ENCODE measurements around the gene AIFM2. TPM values are rescaled to one million over a fixed set of nuclear protein-coding genes. Genes with fewer than 3 reads are reported as not detected.

The AIFM2 gene
- total and polyA plus RNA-seq, 9 of the 15 experiments (the other 6 are each of a cell fraction or from before 2014, with no cell fraction given): 2.7 to 14.1 (median 9.2) TPM

DNA sequence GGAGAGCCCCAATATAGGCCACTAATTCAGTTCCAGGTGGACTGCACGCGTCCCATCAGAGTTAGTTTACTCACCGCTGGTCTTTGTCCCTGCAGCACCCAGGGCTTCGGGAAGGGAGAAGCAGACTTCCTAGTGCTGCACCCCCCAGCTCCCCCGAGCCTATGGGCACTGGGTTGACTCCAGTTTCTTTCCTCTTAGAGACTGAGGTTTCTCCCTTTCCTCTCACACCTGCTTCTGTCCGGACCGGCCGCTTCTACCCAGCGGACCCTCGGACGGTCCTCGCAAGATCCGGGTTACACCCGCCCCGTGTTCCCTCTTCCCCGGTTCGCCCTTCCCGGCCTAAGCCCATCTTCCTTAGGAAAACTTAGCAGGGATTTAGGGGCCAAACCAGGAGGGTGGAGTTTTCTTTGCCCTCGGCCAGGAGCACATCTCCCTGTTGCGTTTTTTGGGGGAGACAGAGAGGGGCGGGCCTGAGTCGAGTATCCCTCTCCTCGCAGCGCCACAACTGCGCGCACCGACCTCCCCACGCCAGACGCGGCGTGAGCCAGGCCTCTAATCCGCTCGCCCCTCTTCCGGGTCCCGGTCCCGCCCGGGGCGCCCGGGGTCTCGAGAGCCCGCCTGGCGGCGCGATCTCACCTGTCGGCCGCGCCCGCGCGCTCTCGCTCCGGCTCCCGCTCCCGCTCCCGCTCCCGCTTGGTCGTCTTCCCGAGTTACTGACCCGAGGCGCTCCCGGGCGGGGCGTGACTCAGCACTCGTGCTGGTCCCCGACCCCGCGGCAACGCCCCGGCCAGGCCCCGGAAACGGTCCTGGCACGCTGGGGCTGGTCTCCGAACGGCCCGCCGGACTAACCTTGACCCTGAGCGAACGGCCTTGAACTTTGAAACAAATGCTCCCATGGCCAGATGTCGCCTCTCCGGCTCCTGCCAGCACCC is at the start of gene AIFM2 (continued):
- TF ChIP-seq, protein P1, sequence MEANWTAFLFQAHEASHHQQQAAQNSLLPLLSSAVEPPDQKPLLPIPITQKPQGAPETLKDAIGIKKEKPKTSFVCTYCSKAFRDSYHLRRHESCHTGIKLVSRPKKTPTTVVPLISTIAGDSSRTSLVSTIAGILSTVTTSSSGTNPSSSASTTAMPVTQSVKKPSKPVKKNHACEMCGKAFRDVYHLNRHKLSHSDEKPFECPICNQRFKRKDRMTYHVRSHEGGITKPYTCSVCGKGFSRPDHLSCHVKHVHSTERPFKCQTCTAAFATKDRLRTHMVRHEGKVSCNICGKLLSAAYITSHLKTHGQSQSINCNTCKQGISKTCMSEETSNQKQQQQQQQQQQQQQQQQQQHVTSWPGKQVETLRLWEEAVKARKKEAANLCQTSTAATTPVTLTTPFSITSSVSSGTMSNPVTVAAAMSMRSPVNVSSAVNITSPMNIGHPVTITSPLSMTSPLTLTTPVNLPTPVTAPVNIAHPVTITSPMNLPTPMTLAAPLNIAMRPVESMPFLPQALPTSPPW (CRISPR knock-in tag; IDR thresholded peaks at IDR 0.05): peak; percentile 27; the same call in 1 of the 2 replicates
- peak; percentile 76; the same call in 1 of the 2 replicates for TF ChIP-seq SMAD4 (CRISPR knock-in tag; conservative IDR thresholded peaks at IDR 0.05)
- no peak for TF ChIP-seq ZNF780A (CRISPR knock-in tag; IDR thresholded peaks at IDR 0.05)
- 0 out of 4 replicates have a peak, but pooled peaks of 1 of the 2 experiments have one; percentile 31 for TF ChIP-seq NONO (IDR thresholded peaks at IDR 0.05; ENCODE audit: low read depth in 2 of 2, low read length in 1 of 2)
- peak; percentile 67 for TF ChIP-seq FOSL1 (tag; conservative IDR thresholded peaks at IDR 0.05)
- no peak for TF ChIP-seq STAG1 (CRISPR knock-in tag; IDR thresholded peaks at IDR 0.05; ENCODE audit: borderline replicate concordance)
- no peak for TF ChIP-seq MCM2 (IDR thresholded peaks at IDR 0.05; ENCODE audit: low read depth)
- no peak for TF ChIP-seq ZBED1 (IDR thresholded peaks at IDR 0.05)
- TF ChIP-seq FUS (optimal IDR thresholded peaks at IDR 0.05; ENCODE audit: low read depth, low read length): peak; percentile 25
- TF ChIP-seq, protein P2, sequence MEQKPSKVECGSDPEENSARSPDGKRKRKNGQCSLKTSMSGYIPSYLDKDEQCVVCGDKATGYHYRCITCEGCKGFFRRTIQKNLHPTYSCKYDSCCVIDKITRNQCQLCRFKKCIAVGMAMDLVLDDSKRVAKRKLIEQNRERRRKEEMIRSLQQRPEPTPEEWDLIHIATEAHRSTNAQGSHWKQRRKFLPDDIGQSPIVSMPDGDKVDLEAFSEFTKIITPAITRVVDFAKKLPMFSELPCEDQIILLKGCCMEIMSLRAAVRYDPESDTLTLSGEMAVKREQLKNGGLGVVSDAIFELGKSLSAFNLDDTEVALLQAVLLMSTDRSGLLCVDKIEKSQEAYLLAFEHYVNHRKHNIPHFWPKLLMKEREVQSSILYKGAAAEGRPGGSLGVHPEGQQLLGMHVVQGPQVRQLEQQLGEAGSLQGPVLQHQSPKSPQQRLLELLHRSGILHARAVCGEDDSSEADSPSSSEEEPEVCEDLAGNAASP (IDR thresholded peaks at IDR 0.05): no peak
- peak; percentile 89 for TF ChIP-seq RBFOX2 (IDR thresholded peaks at IDR 0.05; ENCODE audit: low read depth, low read length)
- peak; percentile 79 for TF ChIP-seq CXXC5 (CRISPR knock-in tag; IDR thresholded peaks at IDR 0.05)
- TF ChIP-seq RFX7 (CRISPR knock-in tag; IDR thresholded peaks at IDR 0.05): no peak
- no peak for TF ChIP-seq ILK (tag; IDR thresholded peaks at IDR 0.05; ENCODE audit: borderline replicate concordance, low read depth)
- TF ChIP-seq, protein P3, sequence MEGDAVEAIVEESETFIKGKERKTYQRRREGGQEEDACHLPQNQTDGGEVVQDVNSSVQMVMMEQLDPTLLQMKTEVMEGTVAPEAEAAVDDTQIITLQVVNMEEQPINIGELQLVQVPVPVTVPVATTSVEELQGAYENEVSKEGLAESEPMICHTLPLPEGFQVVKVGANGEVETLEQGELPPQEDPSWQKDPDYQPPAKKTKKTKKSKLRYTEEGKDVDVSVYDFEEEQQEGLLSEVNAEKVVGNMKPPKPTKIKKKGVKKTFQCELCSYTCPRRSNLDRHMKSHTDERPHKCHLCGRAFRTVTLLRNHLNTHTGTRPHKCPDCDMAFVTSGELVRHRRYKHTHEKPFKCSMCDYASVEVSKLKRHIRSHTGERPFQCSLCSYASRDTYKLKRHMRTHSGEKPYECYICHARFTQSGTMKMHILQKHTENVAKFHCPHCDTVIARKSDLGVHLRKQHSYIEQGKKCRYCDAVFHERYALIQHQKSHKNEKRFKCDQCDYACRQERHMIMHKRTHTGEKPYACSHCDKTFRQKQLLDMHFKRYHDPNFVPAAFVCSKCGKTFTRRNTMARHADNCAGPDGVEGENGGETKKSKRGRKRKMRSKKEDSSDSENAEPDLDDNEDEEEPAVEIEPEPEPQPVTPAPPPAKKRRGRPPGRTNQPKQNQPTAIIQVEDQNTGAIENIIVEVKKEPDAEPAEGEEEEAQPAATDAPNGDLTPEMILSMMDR (IDR thresholded peaks at IDR 0.05 in 2 of 3, conservative IDR thresholded peaks at IDR 0.05 in 1 of 3; ENCODE audit: insufficient read depth in 2 of 3, low read depth in 1 of 3, low read length in 3 of 3): 0 out of 6 replicates have a peak, but pooled peaks of 1 of the 3 experiments have one; percentile 1
- no peak for TF ChIP-seq RCOR1 (IDR thresholded peaks at IDR 0.05; ENCODE audit: borderline replicate concordance in 1 of 2, low read depth in 2 of 2, low read length in 2 of 2)
- TF ChIP-seq HLTF (IDR thresholded peaks at IDR 0.05): no peak
- no peak for TF ChIP-seq SETDB1 (IDR thresholded peaks at IDR 0.05; ENCODE audit: low read length)
- TF ChIP-seq, protein P4, sequence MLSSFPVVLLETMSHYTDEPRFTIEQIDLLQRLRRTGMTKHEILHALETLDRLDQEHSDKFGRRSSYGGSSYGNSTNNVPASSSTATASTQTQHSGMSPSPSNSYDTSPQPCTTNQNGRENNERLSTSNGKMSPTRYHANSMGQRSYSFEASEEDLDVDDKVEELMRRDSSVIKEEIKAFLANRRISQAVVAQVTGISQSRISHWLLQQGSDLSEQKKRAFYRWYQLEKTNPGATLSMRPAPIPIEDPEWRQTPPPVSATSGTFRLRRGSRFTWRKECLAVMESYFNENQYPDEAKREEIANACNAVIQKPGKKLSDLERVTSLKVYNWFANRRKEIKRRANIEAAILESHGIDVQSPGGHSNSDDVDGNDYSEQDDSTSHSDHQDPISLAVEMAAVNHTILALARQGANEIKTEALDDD (IDR thresholded peaks at IDR 0.05): no peak
- TF ChIP-seq NCOR1 (IDR thresholded peaks at IDR 0.05): 0 out of 2 replicates have a peak, but pooled peaks have one; percentile 24
- peak; percentile 12; the same call in 1 of the 2 replicates for TF ChIP-seq CBFA2T3 (IDR thresholded peaks at IDR 0.05)
- TF ChIP-seq ZC3H8 (IDR thresholded peaks at IDR 0.05): no peak
- no peak for TF ChIP-seq FIP1L1 (IDR thresholded peaks at IDR 0.05; ENCODE audit: low read depth, low read length, poor library complexity, severe bottlenecking)
